GM13977 (cell line): ENCODE measurements around the gene SLC20A1.

ENCODE experiments used
- DNase-seq: peaks from one replicate; pipeline ENCODE4 v3.0.0; 2012; ENCODE audit warnings: low spot score
- CTCF ChIP-seq: IDR thresholded peaks from 2 replicates; pipeline ENCODE4 v1.5.1; 2012; ENCODE audit warnings: mild to moderate bottlenecking, control low read depth; ENCODE audit not compliant: insufficient read depth; ENCODE audit errors: extremely low read depth, missing control alignments
- in situ Hi-C: fragments of 300-500 bp; cut with MboI; formaldehyde crosslinking; loops from one replicate; pipeline ENCODE4 v1.12.0; 2022; ENCODE audit warnings: low sequenced_read_pairs, low pct_unique_long_range_greater_than_20kb, mixed read lengths, inconsistent platforms; ENCODE audit not compliant: unreplicated experiment

The SLC20A1 gene

GRCh38 chr2:112644933-112645309, 818 bp upstream of the SLC20A1 start:
- no peak for DNase-seq
- TF ChIP-seq CTCF = no peak
- in situ Hi-C loops = no loop called here

DNA sequence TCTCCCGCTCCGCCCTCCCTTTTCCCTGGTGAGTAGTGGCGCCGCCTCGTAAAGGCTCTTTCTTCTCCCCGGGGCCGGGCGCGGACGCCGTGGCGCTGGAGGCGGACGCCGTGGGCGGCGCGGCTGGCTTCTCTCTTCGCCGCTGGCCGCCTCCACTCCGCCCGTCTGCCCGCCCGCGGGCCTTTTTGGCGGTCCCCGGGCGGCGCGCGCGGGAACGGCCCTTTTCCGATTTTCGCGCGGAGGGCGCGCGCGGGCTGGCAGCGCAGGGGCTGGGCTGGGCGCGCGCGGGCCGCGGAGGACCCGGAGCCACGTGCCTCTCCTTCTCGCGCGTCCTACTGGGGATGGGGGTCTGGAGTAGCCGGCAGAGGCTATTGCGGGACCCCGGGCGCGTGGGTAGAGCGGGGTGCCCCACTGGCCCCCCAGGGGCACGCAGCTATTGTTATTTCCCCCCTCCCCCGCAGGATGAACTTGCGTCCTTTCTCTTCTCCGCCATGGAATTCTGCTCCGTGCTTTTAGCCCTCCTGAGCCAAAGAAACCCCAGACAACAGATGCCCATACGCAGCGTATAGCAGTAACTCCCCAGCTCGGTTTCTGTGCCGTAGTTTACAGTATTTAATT, 472 bp downstream of the SLC20A1 start:
- DNase-seq = no peak
- in situ Hi-C loops = no loop called here
- no peak for TF ChIP-seq CTCF

DNA sequence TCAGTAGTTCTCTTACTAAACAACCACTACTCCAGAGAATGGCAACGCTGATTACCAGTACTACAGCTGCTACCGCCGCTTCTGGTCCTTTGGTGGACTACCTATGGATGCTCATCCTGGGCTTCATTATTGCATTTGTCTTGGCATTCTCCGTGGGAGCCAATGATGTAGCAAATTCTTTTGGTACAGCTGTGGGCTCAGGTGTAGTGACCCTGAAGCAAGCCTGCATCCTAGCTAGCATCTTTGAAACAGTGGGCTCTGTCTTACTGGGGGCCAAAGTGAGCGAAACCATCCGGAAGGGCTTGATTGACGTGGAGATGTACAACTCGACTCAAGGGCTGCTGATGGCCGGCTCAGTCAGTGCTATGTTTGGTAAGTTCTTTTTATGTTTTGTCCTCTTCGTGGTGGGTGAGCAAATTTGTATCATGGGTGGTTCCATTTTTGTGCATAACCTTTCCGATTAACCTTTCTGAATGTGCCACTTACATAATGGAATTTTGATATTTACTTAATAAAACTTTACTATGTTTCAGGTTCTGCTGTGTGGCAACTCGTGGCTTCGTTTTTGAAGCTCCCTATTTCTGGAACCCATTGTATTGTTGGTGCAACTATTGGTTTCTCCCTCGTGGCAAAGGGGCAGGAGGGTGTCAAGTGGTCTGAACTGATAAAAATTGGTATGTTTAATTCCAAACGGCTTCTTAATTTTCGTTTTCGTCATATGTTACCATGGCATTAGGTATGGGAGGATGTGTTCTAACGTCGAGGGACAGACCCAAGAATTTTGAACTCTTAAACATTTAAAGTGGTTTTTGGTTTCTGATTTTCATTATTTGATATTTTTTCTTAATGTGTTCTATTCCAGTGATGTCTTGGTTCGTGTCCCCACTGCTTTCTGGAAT, 1.3 kb downstream of the SLC20A1 start:
- in situ Hi-C loops = no loop called here
- no peak for TF ChIP-seq CTCF
- no peak for DNase-seq

DNA sequence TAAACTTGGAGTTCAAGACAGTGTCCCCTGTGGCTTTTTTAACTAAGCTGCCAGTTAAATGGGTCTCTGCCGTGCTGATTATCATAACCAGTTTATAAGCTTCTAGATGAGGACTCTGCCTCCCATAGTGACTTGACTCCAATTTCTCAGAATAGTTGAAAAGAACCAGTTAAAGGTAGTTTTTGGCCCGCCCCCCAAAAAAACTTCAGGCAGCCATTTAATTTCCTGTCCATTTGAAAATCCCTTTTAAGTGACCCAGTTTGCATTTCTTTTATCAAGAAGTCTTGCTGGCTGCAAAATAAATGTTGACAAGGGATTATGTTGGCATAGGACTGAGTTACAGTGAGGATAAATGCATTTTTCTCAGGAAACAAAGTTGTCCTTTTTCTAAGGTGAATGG, 2.3 kb downstream of the SLC20A1 start:
- no peak for DNase-seq
- no peak for TF ChIP-seq CTCF

DNA sequence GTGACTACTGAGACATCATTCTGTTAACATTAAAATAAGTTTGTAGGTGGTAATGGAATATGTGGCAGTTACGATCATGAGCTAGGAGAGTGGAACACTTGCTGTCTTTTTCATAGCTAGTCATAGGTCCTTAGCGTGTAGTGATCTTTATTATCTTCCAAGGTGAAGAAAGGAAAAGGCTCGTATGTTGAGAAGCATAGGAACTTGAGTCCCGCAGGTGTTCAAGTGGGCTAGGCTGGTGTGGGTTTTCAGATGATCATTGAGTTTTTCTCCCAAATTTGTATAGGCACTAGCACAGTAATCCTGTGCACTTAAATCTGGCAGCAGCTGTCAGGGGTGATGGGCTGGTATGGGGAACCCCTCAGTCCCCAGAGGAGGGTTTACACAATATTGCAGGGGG, 10.9 kb downstream of the SLC20A1 start:
- in situ Hi-C loops = no loop called here
- DNase-seq = no peak

More for the DNA sequence above, 2.3 kb downstream of the SLC20A1 start:
- in situ Hi-C loops = no loop called here

GRCh38 chr2:112658301-112658700, 12.6 kb downstream of the SLC20A1 start:
- TF ChIP-seq CTCF = no peak
- in situ Hi-C loops = no loop called here
- no peak for DNase-seq

More for the DNA sequence above, 10.9 kb downstream of the SLC20A1 start:
- no peak for TF ChIP-seq CTCF
